HG03558 (cell line): Measurements from ENCODE around the gene HAVCR2.
"Not testable (repeated sequence)": the region's sequence is repeated elsewhere in the genome, so short reads cannot be mapped to it uniquely, and the experiment has no call there.

Source experiments
- ATAC-seq: cut with Tn5 transposase; IDR thresholded peaks from one replicate; pipeline ENCODE4 v1.9.1; 2021; ENCODE audit warnings: moderate number of reproducible peaks; ENCODE audit not compliant: unreplicated experiment; ENCODE audit errors: extremely low read depth

Gene HAVCR2

DNA sequence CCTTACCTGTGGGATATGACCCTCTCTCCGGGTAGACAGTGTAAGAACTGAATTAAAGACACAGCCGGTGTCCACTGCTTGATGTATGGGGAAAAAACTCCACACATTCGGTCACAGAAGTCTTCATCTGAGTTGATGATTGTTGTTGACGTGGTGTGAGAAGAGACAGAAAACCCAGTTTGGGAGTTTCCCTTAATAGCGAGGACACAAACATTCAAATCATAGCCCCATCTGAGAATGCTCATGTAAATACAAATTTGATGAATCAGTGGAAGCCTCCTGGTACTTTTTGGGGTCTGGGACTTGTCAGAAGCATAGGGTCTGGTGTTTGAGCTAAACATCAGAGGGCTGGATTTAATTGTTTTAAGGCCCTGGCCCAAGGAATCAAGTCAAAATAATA, 60.9 kb downstream of the HAVCR2 start:
- ATAC-seq: no peak

DNA sequence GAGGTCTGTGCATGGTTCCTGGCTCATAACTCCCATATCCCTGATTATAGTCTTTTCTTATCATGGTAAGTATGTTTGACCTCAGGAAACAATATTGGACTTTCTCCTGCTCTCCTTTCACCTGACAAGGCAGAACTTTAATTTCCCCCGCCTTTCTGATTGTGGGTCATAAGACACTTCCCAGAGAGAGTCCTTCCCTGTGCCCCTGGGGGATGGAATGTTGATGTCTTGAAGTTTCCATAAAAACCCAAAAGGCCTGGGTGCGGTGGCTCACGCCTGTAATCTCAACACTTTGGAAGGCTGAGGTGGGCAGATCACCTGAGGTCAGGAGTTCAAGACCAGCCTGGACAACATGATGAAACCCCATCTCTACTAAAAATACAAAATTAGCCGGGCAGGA, 61.8 kb downstream of the HAVCR2 start:
- not testable (repeated sequence) for ATAC-seq

DNA sequence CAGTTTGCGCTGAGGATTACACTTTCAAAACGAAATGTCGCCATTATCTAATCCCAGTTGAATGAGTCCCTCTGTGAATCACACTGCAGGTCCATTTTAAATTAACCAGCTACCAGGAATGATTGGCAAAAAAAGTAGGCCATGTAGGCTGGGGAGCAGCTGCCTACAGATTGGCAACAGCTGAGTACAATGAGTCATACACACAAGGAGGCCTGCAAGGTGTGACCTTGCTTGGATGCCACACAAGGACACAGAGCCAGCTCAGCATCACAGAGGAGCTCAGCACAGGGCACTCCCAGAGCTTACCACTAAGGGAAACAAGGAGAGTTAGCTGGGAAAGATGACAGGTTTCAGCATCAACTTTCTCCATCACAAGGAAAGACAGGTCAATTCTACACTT, 62.8 kb downstream of the HAVCR2 start:
- ATAC-seq: no peak

DNA sequence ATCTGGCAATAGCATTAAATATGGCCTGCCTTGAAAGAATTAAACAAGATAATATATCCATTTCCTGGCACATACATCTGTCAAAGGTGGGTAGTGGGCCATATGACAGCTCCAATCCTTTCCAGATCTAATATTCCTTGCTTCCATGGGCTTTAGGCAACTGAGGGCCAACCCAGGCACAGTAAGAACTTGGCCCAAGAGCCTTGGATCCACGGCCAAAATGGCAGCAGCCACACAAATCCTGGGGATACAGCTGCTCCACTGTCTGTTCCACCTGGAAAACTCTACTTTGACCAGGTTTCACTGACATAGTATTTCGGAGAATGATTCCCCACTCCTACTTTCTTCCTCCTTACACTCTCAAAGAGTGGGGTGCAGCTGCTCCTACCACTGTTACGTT, 63.2 kb downstream of the HAVCR2 start:
- no peak for ATAC-seq

DNA sequence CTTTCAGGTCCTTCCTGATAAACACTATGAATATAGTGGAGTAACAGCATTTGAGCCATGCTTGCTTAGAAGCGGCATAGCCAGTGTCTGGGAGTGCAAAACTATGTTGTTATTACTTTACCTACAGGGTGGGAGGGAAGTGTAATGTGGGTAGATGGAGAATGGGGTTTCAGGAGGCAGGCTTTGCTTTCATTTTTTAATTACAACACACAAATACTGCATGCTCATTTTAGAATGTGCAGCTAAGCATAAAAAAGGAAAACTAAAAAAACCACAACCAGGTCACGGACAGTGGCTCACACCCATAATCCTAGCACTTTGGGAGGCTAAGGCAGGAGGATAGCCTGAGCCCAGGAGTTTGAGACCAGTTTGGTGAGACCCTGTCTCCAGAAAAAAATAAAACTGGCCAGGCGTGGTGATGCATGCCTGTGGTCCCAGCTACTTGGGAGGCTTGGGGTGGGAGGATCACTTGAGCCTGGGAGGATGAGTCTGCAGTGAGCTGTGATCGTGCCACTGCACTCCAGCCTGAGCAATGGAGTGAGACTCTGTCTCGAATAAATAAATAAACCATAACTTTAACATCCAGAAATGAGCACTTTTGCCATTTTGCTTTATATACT, 70.2 kb downstream of the HAVCR2 start:
- no peak for ATAC-seq
